Activated CD8-positive, alpha-beta memory T cell treated with anti-CD3 and anti-CD28 coated beads for 4 hours (primary cell): Measurements from ENCODE around the gene SLC19A3.
"Not testable (repeated sequence)": the region's sequence is repeated elsewhere in the genome, so short reads cannot be mapped to it uniquely, and the experiment has no call there.

ENCODE experiments used
- DNase-seq, 2 donors: peaks; one replicate each; pipeline ENCODE4 v3.0.0-alpha.2; 2020; ENCODE audit warnings: low read depth in 2 of 2

Gene SLC19A3

DNA sequence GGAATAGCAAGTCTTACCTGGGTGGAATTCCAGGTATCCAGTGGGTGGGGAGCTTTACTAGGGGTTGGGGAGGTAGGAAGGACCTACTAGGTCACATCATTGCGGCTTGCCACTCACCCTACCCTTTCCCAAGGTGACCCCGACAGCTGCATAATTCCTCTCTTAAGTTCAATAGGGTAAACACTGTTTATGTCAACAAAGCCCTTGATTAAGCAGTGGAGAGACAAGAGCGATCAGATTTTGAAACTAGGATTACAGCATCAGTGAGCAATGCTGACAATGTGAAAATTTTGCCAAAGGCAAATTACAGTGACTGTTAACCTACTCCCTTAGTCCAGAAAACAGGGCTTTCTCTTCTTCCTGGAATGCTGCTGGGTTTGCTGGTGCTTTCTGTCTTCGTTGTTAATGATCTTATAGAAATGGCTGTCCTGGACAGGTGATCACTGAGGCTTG lies 14.5 kb downstream of the SLC19A3 start:
- no peak for DNase-seq

- DNase-seq, result no peak
Measured at GRCh38 chr2:227701556-227701955, 16.3 kb downstream of the SLC19A3 start.

- no peak for DNase-seq
Measured at GRCh38 chr2:227696990-227697679, 20.7 kb downstream of the SLC19A3 start.

DNA sequence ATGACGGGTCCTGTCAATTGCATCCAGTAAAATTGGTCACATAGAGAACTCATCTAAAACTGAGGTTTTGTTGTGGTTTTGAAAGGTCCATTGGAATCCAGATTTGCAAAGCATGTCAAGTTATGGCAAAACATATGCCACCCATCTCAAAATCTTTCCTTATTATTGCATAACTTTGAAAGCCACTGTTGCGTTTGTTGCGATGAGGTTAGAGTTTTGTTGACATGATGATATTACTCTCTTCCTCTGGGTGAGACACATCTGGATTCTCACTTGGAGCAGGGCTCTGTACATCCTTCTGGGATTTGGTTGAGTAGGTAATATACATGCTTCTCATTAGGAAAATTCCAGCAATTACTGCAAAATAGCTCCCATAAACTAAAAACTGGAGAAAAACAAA lies 30.6 kb downstream of the SLC19A3 start:
- DNase-seq, result no peak

DNA sequence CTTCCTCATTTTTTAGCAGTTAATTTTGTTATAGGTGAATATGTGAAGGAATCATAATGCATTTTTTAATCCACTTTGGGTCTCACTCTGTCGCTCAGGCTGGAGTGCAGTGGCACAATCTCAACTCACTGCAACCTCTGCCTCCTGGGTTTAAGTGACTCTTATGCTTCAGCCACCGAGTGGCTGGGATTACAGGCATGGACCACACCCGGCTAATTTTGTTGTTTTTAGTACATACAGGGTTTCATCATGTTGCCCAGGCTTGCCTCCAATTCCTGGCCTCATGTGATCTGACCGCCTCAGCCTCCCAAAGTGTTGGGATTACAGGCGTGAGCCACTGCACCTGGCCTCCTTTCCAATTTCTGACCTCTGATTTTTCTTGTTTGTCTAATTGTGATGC lies 33.6 kb downstream of the SLC19A3 start:
- no peak for DNase-seq

DNA sequence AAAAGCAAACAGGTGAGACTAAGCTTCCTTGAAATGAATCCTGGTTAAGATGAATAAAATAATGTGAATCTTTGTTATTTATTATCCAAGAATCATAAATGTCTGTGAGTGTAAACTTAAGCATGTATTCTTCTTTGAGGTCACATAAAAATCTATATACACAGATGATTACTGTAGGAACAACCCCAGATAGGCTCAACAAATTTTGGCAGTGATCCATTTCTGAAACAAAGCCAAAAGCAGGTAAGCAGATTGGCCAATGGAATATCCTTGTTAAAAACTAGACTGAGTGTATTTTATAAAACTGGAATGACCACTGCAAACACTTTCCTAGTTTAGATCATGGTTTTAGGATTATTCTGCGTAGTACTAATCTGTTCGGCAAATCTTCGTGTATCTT lies 39.9 kb downstream of the SLC19A3 start:
- DNase-seq, result no peak

DNA sequence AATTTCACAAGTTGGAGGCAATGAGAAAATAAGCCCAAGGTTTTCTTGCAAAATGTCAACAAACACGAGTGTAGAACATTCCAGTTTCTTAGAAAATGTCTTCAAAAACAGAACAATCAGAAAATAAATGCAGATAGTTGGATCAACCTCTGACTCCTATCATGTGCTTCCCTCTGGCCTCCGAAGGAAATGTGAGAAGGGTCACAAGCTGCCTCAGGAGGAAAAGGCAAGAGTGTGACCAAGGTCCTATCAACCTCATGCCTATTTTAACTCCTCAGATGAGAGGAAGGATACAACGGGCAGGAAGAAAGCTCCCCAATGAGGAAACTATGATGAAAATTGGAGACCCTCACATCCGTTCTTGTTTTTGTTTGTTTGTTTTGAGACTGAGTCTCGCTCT lies 43.3 kb downstream of the SLC19A3 start:
- no peak for DNase-seq

- not testable (repeated sequence) for DNase-seq
Measured at GRCh38 chr2:227673620-227674019, 44.2 kb downstream of the SLC19A3 start.

DNA sequence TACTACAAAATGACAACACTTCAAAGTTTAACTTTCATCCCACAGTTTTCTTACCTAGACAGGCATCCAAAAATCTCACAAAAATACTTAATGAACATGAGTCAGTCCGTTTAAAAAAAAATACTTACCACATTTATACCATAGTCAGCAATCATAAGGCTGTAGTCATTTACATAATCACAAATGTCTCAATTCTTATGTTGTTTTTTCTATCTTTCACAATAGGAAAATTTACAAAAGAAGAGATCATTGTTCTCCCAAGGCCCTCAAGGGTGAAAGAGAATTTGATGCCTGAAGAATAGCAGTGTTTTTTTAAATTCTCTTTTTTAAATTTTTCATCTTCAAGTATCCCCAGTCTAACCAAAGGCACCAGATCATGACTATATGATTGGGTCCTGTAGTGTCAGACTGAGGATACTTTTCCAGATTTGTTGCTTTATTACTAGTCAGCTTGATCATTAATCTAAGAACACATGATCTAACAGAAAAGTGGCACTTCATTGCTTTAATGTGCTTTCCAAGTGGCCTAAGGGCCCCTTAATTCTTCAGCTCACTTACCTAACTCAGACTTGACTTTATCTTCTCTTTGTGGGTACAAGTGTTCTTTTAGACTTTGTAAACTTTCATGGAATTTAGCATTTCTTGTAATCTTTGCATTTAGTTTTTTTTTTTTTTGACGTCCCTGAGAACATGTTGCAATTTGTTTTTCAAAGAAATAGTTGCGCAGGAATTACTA lies 46.5 kb downstream of the SLC19A3 start:
- no peak for DNase-seq

- not testable (repeated sequence) for DNase-seq
Measured at GRCh38 chr2:227666631-227667170, 51.1 kb downstream of the SLC19A3 start, which contains the start of gene SCYGR5. Gene SCYGR5, plus strand, starts transcription at chr2:227666804. Its CDS starts 0 bp downstream, at chr2:227666804.

DNA sequence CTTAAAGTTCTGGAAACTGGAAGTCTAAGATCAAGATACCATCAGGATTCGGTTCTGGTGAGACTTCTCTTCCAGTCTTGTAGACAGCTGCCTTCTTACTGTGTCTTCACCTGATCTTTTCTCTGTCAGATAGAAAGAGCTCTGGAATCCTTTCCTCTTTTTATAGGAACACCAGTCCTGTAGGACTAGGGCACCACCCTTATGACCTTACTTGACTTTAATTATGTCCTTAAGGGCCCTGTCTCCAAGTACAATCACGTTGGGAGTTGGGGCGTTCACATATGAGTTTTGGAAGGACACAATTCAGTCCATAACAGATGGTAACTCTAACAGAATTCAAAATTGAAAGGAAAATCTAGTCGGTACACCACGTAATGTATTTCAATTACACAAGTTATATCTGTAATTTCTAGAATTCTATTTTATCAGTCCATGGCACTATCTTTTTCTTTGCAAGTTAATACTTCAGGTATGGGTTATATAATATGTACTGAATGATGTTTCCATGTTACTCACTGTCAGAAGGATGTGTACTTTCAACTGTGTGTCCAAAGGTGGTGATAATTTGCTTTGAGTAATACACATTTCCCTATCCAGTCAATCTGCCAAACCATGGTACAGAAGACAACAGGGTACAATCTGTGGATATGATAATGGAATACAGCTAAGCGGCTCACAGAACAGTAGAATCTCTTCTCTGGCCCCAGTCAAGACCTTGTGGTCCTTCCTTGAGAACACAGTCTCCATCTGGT lies 52.5 kb downstream of the SLC19A3 start:
- DNase-seq, result no peak

- no peak for DNase-seq
Measured at GRCh38 chr2:227661827-227662226, 56.0 kb downstream of the SLC19A3 start.

DNA sequence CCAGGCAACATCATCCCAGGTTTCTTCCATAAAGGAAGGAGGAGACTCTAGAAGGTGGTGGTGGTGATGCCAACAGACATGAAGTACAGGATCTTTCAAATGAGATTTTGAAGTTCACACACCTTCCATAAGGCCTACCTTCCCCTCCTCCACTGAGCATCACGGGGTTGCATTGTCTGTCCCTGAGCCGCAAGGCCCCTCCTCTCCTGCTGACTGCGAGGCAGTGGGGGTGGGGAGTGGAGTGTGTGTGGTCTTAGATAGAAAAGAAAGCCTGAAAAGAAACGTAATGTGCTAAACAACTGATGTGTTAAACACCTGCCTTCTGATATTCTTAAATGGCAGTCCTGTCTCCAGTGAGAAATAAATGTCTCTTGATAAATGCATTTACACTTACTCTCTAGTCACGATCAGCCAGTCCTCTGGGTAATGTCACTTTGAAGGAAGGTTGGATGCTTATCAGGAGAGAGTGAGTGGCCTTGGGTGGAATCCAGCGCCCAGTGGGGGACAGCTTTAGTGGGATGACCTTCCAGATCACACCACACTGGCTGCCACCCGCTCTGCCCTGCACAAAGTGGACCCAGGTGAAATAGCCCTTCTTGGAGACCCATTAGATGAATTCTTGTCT lies 56.7 kb downstream of the SLC19A3 start:
- no peak for DNase-seq

- no peak for DNase-seq
Measured at GRCh38 chr2:227657199-227657845, 60.5 kb downstream of the SLC19A3 start.

DNA sequence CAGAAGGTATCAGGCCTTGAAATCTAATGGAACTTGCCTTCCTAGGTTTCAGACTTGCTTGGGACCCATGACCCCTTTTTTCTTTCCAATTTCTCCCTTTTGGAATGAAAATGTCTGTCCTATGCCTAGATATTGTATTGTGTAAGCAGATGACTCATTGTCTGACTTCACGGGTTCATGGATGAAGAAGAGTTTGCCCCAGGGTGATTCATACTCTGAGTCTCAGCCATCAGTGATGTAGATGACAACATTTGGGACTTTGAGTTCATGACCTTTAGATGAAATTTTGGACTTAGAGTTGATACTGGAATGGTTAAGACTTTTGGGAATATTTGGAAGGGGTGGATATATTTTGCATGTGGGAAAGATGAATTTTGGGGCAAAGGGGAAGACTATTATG lies 62.4 kb downstream of the SLC19A3 start:
- DNase-seq, result no peak

- no peak for DNase-seq
Measured at GRCh38 chr2:227654426-227654825, 63.4 kb downstream of the SLC19A3 start.

DNA sequence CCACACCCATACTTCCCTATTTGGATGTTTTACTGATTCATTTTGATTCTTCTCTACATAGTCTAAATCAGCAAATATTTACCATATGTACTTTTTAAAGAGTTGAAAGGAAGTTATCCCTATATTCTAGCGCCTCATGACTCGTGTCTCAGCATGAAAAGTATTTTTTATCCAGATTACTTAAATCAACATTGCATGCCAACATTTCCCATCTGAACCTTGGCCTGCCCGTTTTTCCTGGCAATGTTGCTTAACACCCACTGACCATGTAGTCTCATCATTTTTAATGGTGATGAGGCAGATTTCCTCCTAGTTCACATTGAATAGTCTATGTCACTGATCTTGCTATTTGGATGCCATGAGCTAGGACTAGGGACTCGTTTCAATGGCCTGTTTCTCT lies 64.4 kb downstream of the SLC19A3 start:
- DNase-seq, result no peak

DNA sequence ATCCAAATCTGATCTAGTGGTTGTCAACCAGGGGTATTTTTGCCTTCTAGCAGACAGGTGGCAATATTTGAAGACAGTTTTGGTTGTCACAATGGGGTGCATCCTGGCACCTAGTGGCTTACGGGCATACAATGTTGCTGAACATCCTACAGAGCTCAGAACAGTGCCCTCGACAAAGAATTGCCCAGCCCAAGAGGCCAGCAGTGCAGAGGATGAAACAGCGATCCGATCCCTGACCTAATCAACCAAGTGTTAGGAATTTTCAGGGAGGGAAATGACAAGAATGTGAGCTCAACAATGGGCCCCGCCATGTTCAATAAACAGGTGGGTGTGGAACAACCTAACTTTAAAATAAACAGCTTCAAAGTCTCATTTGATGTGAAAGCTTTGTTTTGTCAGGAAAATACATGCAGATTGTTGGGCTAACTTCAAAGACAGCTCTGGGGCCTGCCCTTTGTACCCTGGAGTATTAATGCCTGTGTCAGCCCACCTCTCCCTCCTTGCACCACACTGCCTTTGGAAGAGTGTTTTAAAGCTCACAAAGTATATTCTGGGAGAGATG lies 73.8 kb downstream of the SLC19A3 start:
- no peak for DNase-seq

- DNase-seq, result no peak
Measured at GRCh38 chr2:227642656-227643055, 75.2 kb downstream of the SLC19A3 start.

- DNase-seq, result no peak
Measured at GRCh38 chr2:227634201-227634600, 83.6 kb downstream of the SLC19A3 start.
